IMR-90 (cell line): ENCODE data around the gene KIF3A.

Experiments
- CHD1 ChIP-seq: IDR thresholded peaks from 2 replicates; pipeline ENCODE4 v1.6.1; 2012; ENCODE audit warnings: low read depth, low read length, improper control_type of control experiment
- MXI1 ChIP-seq: IDR thresholded peaks from 2 replicates; pipeline ENCODE4 v1.6.1; 2012; ENCODE audit warnings: low read depth, mild to moderate bottlenecking, low read length, moderate library complexity, borderline replicate concordance
- POLR2A ChIP-seq: IDR thresholded peaks from 2 replicates; pipeline ENCODE4 v1.6.1; 2012; ENCODE audit warnings: mild to moderate bottlenecking, low read depth, low read length
- RCOR1 ChIP-seq: IDR thresholded peaks from 2 replicates; pipeline ENCODE4 v1.6.1; 2012; ENCODE audit warnings: mild to moderate bottlenecking, low read length, improper control_type of control experiment; ENCODE audit not compliant: insufficient replicate concordance
- TF ChIP-seq, protein P1 (sequence below): conservative IDR thresholded peaks from 2 replicates; pipeline ENCODE4 v1.5.1; 2012; ENCODE audit warnings: mild to moderate bottlenecking, low read depth, low read length, improper control_type of control experiment
- TF ChIP-seq, protein P2 (sequence below): fragments of 150-350 bp; IDR thresholded peaks from 2 replicates; pipeline ENCODE4 v1.6.1; 2017; ENCODE audit warnings: mild to moderate bottlenecking, antibody characterized with exemption, low read length, low read depth

DNA sequence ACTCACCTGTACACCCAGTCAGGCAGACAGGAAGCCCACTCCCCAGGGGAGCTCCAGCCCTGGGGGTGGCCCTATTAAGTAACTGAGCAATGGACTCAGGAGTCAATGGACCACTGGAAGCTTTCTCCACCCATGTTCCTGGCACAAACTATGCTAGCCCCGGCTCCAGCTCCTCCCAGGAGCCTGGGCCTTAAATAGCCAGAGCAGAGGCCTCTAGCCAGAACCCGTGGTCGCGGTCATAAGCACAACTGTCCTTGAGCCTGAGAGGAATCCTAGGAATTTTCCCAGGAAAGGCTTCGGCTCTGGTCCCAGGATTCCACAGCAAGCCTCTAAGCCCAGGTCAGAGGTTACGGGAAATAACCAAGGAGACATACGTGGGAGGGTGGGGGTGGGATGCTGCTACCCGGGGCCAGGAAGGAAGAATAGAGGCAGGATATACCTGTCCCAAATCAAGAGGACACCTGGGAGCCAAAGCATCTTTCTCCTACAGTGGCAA, 34.2 kb upstream of the KIF3A start:
- TF ChIP-seq, protein P1, sequence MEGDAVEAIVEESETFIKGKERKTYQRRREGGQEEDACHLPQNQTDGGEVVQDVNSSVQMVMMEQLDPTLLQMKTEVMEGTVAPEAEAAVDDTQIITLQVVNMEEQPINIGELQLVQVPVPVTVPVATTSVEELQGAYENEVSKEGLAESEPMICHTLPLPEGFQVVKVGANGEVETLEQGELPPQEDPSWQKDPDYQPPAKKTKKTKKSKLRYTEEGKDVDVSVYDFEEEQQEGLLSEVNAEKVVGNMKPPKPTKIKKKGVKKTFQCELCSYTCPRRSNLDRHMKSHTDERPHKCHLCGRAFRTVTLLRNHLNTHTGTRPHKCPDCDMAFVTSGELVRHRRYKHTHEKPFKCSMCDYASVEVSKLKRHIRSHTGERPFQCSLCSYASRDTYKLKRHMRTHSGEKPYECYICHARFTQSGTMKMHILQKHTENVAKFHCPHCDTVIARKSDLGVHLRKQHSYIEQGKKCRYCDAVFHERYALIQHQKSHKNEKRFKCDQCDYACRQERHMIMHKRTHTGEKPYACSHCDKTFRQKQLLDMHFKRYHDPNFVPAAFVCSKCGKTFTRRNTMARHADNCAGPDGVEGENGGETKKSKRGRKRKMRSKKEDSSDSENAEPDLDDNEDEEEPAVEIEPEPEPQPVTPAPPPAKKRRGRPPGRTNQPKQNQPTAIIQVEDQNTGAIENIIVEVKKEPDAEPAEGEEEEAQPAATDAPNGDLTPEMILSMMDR = no peak
- TF ChIP-seq POLR2A = no peak
- TF ChIP-seq, protein P2, sequence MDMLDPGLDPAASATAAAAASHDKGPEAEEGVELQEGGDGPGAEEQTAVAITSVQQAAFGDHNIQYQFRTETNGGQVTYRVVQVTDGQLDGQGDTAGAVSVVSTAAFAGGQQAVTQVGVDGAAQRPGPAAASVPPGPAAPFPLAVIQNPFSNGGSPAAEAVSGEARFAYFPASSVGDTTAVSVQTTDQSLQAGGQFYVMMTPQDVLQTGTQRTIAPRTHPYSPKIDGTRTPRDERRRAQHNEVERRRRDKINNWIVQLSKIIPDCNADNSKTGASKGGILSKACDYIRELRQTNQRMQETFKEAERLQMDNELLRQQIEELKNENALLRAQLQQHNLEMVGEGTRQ = no peak
- TF ChIP-seq RCOR1 = no peak
- no peak for TF ChIP-seq CHD1
- TF ChIP-seq MXI1 = no peak
